NCI-H345 treated with DMSO at 0.1 percent for 48 hours (cell line): ENCODE measurements around the gene RABGGTA.

Experiments
- DNase-seq: peaks from one replicate; lab custom pipeline; 2025; ENCODE audit not compliant: unreplicated experiment; lab: John Stamatoyannopoulos, UW

Gene RABGGTA

DNA sequence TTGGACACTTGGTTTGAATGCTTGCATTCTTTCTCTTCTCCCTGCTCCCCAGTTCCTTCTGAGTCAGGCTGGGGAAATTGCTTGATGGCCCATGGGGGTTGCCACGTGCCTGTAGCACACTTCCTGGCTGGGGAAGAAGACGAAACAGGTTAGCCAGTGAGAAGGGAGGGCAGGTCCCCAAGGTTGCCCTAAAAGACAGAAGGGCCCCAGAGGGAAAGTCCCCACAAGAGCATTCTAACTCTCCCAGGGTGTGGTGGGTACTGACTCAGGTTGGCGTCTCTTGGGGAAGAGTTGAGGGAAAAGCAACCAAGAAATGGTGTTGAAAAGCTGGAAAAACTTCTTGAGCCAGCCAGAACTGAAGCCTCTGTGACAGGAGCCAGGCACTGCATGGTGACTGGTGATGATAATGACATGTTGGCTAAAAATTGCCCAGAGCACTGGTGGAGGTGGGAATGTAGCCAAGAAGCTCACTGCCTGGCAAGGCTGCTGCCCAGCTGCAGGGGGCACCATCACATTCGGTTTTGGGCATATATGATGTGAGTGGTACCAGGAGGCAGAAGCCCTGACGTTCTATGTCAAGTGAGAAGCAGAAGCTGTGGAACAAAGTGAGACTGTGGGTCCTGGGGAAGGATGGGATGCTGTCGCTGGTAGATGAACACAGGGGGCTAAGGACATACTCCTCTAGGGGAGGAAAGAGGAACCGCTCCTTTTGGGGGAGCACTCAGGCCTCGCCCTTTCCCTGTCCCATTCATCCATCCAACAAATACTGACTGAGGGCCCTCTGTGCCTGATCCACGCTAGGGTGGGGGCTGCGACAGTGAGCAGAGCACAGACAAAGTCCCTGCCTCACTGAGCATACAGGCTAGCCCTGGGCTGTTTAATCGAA lies 8.1 kb upstream of the RABGGTA start:
- DNase-seq, result no peak

- no peak for DNase-seq
These were observed 7.0 kb upstream of the RABGGTA start for GRCh38 chr14:24278424-24278823.

GRCh38 chr14:24277606-24278321 lies 6.4 kb upstream of the RABGGTA start:
- DNase-seq, result no peak

DNA sequence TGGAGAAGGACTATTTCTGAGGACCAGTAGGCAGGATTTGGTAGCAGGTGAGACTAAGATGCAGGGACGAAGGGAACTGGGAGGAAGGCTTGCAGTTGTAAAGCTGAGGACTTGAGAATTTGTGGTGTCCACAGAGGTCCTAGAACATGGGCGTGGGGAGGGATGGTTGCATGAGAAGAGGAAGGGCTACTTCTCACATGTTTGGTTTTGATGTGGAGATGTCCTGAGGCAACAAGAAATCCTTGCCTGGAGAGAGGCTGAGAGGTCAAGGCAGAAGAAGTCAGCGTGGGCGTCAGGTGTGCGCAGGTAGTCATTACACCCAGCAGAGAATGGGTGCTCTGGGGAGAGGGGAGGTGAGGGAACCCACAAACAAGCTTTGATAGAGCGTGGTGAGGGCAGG lies 5.7 kb upstream of the RABGGTA start:
- DNase-seq, result no peak

GRCh38 chr14:24274101-24274543 lies 2.7 kb upstream of the RABGGTA start:
- no peak for DNase-seq

GRCh38 chr14:24273422-24273998 lies 2.1 kb upstream of the RABGGTA start:
- no peak for DNase-seq

DNA sequence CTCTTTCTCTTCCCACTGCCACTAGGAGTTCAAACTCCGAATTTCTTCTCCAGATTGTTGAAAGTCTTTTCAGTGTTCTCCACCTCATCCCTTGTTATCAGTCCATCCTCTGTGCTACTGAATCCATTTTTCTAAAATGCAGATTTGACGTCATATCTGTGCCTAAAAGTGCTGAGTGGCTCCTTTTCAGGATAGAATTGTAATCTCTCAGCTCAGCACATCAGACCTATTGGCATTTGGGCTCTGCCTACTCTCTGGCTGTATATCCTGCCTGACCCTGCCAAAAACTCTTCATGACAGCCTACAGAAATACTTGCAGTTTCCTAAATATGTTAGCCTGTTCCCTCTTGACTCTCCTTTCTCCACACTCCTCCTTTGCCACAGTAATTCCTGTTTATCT lies 1.1 kb upstream of the RABGGTA start:
- no peak for DNase-seq

DNA sequence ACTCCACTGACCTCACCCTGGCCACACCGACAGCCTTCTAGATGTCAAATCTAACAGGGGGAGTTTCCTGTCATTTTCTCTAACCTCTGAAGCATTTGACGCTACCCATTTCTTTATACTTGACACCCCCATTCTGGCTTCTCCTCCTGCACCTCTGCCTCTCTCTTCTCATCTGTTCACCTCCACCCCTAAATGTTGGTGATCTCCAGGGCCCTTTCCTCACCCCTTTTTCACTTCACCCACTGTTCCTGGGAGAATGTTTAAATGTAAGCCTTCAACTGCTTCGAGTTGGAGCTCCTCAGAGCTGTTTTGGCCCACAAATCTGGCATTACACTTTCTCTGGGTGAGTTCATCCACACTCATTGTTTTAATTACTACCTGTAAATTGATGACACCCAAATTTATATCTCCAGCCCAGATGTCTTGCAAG lies 452 bp upstream of the RABGGTA start:
- DNase-seq, result no peak

GRCh38 chr14:24270537-24271133 lies 762 bp downstream of the RABGGTA start:
- no peak for DNase-seq

- no peak for DNase-seq
These were observed 1.4 kb downstream of the RABGGTA start for GRCh38 chr14:24269910-24270536.

- no peak for DNase-seq
These were observed 2.0 kb downstream of the RABGGTA start for GRCh38 chr14:24269368-24269767.

- DNase-seq, result no peak
These were observed 3.2 kb downstream of the RABGGTA start for GRCh38 chr14:24268225-24268624.

DNA sequence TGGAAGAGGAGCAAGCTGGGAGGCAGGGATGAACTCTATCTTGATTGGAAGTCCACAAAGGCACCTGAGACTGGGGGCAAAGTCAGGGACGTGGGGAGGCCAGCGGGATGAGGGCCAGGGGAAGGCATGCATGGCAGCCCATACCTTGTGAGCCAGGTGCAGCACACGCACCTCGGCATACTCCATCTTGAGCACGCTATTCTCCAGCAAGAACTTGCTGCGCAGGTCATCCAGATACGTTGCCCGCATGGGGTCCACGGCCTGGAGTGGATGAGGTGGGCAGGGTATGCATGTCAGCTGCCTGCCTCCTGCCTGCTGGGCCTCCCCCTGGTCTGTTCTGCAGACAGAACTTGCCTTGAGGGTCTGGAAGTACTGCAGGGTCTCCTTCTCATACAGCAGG lies 3.9 kb downstream of the RABGGTA start:
- DNase-seq, result no peak

DNA sequence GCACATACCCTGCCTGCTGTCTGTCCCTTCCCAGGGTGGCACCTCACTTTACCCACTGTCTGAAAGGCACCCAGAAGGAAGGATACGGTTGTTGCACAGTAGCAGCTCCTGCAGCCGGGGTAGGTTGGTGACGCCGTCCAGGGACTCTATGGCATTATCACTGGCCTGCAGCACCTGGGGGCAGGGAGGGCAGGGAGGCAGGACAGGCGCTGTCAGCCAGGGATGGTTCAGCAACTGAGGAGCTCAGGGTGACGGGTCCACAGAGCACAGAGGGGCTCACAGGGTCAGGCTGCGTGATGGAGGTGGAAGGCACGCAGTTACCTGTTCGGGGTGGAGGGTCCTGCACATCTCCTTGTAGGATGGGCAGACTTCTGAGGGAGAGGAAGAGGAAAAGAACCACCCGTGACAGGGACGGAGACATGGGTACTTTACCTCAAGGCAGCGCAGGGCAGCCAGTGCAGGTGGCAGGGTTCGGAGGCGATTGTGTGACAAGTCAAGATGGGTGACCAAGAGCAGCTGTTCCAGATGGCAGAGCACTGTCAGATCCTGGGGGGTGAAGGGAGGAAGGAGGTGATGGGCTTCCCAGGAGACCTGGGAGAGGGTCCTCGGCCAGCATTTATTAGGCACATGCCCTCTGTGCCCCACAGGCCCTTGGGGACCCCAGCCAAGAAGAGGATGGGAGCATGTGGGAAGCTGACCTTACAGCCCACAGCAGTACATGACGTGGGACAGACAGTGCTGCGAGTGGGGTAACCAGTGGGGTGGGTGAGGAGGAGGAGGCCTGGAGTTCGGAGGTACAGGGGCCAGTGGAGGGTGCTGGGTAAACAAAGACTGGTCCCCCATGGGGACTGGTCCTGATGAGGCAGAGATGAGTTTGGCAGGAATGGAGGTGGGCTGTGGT lies 4.8 kb downstream of the RABGGTA start:
- DNase-seq, result no peak

DNA sequence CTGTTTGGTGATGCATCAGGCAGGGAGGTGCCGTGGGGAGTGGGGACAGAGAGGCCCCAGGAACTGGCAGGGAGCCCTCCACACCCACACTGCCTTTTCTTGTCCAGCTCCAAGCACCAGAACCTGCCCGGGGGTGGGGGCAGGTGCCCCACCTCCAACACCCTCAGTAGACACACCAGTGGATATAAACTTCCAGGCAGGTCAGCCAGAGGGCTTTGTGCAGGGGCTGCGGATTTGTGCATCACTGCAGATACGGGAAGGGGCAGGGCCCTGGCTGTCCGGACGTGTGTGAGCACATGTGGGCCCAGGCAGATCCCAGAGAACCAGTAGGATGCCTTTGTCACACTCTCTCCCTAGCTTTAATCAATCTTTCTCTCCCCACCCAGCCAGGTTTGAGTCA lies 7.1 kb downstream of the RABGGTA start:
- no peak for DNase-seq

- no peak for DNase-seq
These were observed 7.5 kb downstream of the RABGGTA start for GRCh38 chr14:24263848-24264247.

DNA sequence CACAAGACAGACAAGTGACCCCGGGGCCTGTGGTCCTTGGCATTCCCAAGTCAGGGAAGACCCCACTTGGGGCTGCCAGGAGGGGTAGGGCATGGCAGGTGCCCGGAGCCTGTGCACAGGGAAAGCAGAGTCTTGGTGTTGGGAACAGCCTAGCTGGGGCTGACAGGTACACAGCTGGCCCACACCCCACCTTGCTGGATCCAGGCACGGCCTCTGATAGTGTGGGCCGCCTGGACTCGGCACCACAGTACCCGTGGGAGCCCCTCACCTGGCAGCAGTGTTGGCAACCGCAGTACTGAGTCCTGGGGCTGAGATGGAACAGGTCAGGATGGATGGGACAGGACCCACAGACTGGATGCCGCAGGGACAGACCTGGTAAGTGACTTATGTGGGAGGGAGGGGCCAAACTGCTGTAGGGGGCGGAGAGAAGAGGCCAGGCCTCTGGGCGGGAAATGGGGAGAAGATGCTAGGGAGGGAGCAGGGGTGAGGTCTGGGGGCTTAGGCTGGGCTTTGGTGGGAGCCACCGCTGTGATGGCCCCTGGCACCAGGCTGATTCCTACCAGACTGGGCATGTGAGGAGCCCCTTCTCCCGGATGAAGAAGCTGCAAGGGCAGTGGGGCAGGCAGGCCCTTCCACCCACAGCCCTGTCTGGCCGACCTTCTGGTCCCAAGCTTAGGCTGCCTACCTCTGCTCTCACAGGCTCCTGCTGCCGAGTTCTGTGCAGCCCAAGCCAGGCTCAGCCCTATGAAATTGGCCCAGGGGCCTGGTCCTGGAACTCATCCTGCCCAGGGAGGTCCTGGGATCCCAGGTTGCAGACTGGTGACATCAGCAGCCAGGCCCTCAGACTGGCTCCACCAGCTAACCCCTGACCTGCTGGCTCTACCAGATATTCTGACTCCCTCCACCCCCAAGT lies 8.3 kb downstream of the RABGGTA start, which contains the start of gene TGM1:
Gene TGM1, minus strand, starts transcription at position 357 of the 913 bp plus-strand sequence. CDS start 825 bp downstream, outside the sequence.
- no peak for DNase-seq

DNA sequence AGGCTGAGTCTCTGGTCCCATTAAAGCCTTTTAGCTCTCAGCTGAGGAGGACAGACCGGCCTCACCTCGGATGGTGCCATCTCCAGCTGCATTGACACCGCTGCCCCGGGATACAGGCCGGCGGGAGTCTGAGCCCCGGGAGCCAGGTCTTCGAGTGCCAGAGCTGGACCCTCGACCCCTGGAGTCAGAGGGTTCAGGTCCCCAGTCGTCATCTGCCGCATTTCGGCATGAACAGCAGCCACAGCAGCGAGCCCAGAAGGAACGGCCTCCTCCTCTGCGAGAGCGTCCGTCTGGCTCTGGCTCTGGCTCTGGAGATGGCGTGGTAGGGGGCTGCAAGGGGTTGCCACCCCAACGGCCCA lies 9.4 kb downstream of the RABGGTA start:
- DNase-seq, result no peak
